GM21737 (cell line): Measurements from ENCODE around the gene MRPS24.
"Not testable (repeated sequence)": the region's sequence is repeated elsewhere in the genome, so short reads cannot be mapped to it uniquely, and the experiment has no call there.

Experiments used
- ATAC-seq: cut with Tn5 transposase; IDR thresholded peaks from one replicate; pipeline ENCODE4 v1.9.1; 2021; ENCODE audit warnings: mild to moderate bottlenecking, moderate library complexity; ENCODE audit not compliant: unreplicated experiment

MRPS24 gene

DNA sequence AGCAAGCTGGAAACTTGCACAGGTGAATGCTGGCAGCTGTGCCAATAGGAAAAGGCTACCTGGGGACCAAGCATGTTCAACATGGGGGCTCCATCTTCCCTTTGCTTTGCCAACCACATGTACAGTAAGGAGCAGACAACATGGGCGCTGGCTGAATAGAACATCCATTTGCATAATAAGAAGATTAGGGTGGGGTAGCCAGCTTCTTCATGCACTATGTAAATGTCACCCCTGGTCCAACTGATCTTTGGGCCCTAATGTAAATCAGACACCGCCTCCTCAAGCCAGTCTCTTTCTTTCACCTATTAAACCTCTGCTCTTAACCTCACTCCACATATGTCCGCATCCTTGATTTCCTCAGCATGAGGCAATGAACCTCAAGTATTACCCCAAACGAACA lies 26.0 kb downstream of the MRPS24 start:
- ATAC-seq: no peak

DNA sequence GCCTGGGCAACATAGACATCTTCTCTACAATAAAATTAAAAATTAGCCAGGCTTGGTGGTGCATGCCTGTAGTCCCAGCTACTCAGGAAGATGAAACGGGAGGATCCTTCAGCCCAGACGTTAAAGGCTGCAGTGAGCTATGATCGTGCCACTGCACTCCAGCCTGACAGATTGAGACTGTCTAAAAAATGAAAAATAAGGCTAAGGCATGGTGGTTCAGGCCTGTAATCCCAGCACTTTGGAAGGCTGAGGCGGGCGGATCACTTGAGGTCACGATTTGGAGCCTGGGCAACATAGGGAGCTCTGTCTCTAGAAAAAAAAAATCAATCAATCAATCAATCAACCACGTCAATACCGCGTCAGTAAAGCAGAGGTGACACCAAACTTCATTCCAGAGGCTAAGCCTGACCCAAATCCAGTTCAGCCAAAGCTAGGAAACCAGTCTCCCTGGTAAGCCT lies 31.1 kb downstream of the MRPS24 start:
- no peak for ATAC-seq

DNA sequence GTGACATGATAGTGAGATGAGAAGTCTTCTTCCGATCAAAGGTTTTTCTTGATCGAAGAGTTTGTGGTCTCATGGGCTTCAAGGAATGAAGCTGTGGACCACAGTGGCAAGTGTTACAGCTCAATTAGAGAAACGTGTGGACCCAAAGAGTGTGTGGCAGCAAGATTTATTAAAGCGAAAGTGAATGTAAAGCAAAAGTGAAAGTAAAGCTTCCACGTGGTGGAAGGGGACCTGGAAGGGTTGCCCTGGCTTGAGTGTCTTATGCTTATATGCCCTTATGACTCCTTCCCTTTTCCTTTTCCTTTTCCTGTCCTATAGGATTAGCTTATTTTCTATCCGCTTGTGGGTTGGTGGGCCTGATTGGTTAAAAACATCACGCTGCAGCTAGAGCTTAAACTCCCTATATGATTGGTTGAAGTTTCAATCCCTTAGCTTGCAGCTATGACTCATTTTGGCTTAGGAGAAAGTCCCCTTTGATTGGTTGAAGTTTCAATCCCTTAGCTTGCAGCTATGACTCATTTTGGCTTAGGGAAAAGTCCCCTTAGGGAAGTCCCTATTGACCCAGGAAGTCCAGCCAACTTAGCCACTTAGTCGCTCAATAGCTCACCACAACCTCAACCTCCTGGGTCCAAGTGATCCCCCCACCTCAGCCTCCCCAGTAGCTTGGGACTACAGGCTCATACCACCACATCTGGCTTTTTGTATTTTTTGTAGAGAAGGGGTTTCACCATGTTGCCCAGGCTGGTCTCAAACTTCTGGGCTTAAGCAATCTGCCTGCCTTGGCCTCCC lies 34.7 kb downstream of the MRPS24 start:
- ATAC-seq: no peak

DNA sequence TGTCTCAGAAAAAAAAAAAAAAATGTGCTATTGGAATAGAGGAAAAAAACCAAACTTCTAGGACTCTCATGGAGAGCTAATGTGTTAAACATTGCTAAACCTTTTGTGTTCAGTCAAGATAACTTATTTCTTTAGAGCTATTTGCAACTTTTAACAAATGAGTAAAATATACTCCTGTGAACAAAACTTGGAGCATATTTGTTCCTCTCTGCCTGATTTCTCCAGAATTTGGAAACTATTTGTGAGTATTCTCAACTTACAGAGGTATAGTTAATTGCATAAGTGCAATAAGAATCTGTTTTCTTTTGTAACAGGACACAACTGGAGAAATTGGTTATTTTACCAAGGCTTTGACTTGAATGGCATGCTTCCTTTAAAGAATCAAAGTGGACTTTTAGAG lies 38.4 kb downstream of the MRPS24 start:
- not testable (repeated sequence) for ATAC-seq

DNA sequence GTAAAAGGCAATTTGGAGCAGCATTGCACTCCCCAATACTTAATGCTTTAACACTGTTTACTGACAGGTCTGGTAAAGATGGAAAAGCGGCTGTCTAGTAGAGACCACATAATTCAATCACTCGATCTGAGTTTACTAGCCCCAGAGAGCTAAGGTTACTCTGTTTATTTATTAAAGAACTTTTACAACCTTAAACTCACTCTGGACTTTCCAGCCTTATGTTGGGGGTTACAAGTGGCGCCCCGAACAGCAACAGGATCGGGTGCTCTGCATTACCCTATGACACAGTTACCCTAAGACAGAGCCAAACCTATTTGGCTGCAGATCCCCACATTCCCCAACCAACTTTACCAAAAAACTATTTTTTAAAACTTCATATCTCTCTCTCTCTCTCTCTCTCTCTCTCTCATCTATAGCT lies 43.9 kb downstream of the MRPS24 start:
- ATAC-seq: no peak

DNA sequence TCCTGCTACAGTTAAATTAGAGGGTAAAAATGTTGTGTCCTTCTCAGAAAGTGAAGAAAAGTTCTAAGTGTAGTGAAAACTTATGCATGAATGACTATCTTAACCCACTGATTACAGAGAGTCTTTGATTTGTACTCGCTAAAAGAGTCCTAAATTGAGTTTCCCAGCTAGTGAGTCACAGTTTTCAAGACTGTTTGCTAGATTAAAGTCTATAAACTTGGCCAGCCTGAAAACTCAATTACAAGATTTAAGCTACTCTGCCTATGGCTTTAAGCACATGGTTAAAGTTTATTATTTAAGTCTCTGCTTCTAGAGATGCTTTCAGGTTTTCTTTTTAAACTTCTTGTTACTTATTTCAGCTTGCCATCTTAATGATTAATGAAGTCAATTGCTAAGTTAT lies 44.4 kb downstream of the MRPS24 start:
- ATAC-seq: no peak

DNA sequence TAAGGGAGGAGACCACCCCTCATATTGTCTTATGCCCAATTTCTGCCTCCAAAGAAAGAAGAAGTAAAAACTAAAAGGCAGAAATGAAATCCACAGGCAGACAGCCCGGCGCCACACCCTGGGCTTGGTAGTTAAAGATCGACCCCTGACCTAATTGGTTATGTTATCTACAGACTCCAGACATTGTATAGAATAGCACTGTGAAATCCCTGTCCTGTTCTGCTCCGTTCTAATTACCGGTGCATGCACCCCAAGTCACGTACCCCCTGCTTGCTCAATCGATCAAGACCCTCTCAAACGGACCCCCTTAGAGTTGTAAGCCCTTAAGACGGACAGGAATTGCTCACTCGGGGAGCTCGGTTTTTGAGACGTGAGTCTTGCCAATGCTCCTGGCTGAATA lies 44.8 kb downstream of the MRPS24 start:
- not testable (repeated sequence) for ATAC-seq

DNA sequence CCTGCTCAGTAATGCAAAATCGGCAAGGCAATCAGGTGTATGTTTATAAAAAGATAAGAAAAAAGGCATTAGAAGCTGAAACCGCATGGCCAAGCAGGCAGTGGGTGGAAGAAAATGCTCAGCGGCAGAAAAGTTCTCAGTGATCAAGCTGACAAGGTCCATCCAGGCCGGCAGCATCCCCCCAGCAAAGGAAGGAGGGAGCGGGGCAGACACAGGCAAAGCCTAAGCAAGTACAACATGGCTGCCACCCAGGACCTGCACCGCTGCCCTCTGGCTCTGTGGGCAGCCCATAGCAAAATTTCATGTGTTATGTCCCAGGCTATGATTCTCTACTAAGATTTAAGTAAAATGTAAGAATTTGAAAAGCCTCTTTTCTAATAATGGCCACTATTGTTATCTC lies 45.4 kb downstream of the MRPS24 start:
- no peak for ATAC-seq

DNA sequence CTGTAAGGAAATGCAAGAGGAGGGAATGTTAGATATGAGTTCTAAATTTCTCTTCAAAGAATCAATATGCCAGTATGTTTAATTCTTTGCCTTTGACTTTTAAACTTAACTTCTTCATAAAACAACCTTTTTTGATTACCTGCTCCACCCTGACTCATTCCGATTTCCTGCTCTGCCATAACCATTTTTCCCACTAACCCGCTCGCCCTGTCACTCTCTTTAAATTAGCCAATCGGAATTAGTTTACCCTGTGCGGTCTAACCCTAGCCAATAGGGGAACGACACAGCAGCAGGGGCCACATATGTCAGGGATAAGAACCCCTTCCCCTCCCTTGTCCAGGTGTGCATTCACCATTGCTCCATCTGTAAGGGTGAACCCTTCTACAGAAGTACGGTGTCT lies 45.9 kb downstream of the MRPS24 start:
- ATAC-seq: not testable (repeated sequence)
